Fibroblast of skin of scalp (primary cell): ENCODE results near the gene SIK2.

Experiments used
- DNase-seq: peaks from one replicate; pipeline ENCODE4 v3.0.0-alpha.2; 2013

Gene SIK2

GRCh38 chr11:111733016-111733415 is 130.8 kb downstream of the SIK2 start:
- DNase-seq: peak; percentile 75

GRCh38 chr11:111733611-111734088 is 131.4 kb downstream of the SIK2 start:
- no peak for DNase-seq

GRCh38 chr11:111734101-111734953 is 132.1 kb downstream of the SIK2 start:
- DNase-seq: no peak

- no peak for DNase-seq
These were observed 132.7 kb downstream of the SIK2 start for GRCh38 chr11:111734954-111735261.

GRCh38 chr11:111735262-111736116 is 133.2 kb downstream of the SIK2 start:
- peak; percentile 98 for DNase-seq

- peak; percentile 71 for DNase-seq
These were observed 133.9 kb downstream of the SIK2 start for GRCh38 chr11:111736181-111736590.

- no peak for DNase-seq
These were observed 134.6 kb downstream of the SIK2 start for GRCh38 chr11:111736621-111737443.

- no peak for DNase-seq
These were observed 135.4 kb downstream of the SIK2 start for GRCh38 chr11:111737444-111738210.

- DNase-seq: no peak
These were observed 137.1 kb downstream of the SIK2 start for GRCh38 chr11:111739299-111739698.

GRCh38 chr11:111741751-111742150 is 139.5 kb downstream of the SIK2 start:
- no peak for DNase-seq

GRCh38 chr11:111743700-111744099 is 141.5 kb downstream of the SIK2 start:
- no peak for DNase-seq

- DNase-seq: peak; percentile 45
These were observed 143.7 kb downstream of the SIK2 start for GRCh38 chr11:111745719-111746504.

- DNase-seq: no peak
These were observed 146.0 kb downstream of the SIK2 start for GRCh38 chr11:111748035-111748804.

- DNase-seq: no peak
These were observed 147.4 kb downstream of the SIK2 start for GRCh38 chr11:111749646-111750045.

- DNase-seq: no peak
These were observed 153.8 kb downstream of the SIK2 start for GRCh38 chr11:111756097-111756496.

GRCh38 chr11:111759376-111759775 is 157.1 kb downstream of the SIK2 start:
- DNase-seq: no peak

- DNase-seq: no peak
These were observed 157.6 kb downstream of the SIK2 start for GRCh38 chr11:111759778-111760407.

GRCh38 chr11:111761036-111761435 is 158.8 kb downstream of the SIK2 start:
- DNase-seq: no peak

- DNase-seq: no peak
These were observed 160.3 kb downstream of the SIK2 start for GRCh38 chr11:111762526-111762925.
